GM18499 (cell line): ENCODE measurements around the gene SLC24A5.

ENCODE experiments used
- ATAC-seq: cut with Tn5 transposase; IDR thresholded peaks from one replicate; pipeline ENCODE4 v1.9.1; 2021; ENCODE audit warnings: moderate number of reproducible peaks; ENCODE audit not compliant: insufficient read depth, unreplicated experiment

The SLC24A5 gene

DNA sequence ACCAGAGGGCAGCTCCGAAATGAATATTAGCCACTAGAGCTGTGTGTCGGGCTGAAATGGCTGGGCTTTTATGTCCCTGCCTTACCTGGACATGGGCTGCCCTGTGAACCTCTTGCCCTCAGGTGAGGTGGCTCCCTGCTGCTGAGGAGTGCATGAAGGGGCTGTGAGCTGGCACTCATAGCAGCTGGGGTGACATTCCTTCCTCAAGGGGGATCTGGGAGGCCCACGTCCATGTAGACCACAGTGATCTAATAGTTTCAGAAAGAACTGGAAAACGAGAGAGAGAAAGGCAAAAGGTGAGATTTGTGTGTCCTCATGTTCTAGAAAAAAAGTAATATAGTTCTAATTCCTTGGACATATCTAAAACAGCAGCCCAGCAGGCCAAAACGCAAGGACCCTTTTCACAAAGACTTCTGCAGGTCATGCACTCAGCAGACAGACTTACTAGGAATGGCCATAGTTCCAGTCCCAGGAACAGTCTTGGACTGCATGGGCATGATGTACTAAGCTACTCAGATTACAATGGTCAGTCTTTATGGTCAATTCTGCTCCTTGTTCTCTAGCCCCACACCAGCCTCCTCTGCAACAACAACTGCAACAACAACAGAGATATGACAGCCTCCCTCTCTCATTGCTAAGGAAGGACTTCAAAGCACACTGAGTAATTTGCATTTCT lies 10.8 kb upstream of the SLC24A5 start:
- ATAC-seq: no peak

DNA sequence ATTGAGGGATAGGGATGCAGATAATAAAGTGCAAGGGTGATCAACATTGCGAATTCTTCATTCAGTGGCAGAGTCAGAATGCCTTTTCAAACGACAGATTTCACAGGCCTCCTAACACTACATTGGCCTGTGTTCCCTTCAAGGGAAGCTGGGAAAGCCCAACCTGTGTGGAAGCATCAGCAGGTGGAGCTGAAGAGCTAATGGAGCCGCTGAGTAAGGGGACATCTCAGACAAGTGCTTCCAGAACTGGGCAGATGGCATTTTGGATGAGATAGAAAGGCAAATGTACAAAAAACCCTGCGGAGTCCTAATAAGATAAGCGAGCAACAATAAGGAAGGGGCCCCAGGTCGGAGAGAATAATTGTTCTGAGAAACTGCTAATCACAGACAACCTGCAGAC lies 8.5 kb upstream of the SLC24A5 start:
- ATAC-seq: no peak

DNA sequence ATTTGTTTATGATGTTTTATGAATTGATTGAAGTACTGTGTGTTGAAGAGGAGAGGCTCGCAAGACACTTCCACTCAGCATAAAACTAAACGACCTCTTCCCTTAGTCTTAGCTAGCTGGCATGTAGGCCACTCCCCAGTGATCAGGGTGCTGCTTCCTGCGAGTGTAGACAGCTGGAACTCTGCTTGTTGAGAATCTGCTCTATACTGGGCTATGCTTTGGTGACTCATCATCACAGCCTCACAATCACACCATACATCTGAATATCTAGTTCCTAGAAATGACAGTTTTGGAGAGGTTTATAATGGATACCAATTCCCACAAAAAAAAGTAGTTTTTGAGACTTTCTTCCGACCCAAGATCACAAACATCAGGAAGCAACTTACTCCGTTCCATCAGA lies 1.5 kb upstream of the SLC24A5 start:
- ATAC-seq: no peak

DNA sequence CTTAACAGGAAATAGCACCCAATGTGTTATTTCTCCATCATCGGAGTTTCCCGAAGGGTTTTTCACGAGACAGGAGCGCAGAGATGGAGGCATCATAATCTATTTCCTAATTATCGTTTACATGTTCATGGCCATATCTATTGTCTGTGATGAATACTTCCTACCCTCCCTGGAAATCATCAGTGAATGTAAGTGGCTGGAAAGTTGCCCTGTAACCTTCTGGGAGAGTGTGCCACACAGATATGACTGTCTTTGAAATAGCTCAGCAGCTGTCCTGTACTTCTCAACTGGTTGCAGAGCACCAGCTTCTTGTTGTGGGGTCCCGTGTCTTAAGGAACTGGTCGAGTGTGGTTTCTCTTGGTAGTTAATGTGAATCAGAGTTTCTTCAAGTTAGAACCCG lies 1.1 kb downstream of the SLC24A5 start:
- no peak for ATAC-seq

DNA sequence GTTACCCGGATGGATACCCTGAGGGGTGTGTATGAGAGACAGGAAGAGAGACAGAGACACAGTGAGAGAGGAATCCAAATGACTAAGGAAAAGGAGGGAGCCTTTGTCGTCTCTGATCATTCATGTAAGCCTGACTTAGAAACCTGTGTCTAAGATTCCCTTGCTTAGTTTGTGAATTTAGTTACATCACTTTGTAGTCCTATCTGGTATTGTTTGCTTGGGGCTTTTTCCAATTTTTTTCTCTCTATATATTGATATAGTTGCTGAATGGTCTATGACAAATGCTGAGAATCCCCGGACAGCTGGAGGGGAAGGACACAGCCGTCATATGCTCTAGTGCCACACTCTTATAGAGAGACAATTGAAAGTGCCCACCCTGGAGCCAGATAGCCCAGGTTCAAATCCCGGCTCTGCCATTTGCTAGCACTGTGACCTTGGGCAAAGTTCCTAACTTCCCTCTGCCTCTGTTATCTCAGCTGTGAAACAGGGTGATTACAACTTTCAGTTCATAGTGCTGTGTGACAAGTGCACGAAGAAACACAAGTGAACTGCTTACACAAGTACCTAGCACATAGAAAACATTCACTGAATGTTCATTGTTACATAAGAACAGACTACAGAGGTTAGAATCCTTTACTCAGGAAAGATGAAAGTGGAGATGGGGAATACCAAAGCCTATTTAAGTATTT lies 6.0 kb downstream of the SLC24A5 start:
- ATAC-seq: no peak

DNA sequence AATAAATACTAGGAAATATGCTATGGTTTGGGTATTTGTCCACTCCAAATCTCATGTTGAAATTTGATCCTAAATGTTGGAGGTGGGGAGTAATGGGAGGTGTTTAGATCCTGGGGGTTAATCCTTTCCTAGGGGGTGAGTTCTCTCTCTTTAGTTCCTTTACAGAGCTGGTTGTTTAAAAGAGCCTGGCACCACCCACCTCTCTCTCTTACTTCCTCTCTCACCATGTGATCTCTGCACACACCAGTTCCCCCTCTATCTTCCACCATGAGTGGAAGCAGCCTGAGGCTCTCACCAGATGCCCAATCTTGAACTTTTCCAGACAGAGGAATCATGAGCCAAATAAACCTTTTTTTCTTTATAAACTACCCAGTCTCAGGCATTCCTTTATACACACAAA lies 10.5 kb downstream of the SLC24A5 start:
- no peak for ATAC-seq

DNA sequence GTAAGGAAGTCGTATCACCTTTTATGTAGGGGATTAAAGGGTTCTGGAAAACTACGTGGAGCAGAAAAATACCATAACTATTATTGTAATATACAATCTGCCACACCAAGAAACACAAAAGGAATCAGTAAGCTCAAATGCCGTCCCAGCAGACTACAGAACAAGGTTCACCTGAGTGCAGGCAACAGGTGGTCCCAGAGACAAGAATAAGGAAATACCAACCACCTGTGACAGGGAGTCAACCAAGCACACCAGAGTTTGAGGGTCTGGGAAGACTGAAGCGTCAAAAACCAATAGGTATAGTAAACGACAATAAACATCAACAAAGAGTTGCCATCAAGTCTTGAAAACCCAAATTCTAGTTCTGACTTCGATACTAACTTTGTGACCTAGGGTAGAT lies 12.1 kb downstream of the SLC24A5 start:
- ATAC-seq: no peak

DNA sequence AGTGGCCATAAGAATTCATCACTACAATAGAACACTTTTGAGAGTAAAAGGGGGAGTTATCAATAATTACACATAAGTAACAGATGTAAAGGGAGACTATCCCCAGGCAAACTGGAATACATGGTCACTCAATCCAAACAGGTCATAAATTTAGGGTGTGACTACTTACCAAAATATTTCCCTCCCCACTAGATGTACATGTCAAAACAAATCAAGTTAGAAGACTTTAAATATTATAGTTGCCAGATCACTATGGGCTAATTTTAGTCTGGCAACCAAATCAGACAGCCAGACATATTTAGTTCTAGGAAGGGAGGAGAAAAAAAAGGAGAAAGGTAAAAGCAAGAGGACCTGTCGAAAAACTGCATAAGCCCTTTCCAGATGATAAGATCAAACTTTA lies 23.1 kb downstream of the SLC24A5 start:
- ATAC-seq: no peak

DNA sequence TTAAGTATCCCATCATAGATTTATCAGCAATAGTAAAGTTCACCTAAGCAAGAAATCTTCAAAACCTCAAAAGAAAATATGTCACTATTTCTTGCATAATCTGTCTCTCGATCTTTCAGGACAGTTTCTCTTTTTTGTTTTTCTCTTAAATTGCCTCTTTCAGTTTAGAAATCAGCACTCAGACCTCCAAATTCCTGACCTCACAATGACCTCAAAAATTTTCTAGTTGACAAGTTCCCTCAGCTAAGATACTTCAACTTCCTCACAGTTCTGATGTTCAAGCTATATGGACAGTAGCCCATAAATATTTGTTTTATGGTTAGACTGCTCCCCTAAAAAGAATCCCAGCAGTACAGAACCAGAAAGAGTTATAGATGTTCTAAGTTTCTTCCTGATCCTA lies 24.1 kb downstream of the SLC24A5 start:
- ATAC-seq: peak; percentile 72

DNA sequence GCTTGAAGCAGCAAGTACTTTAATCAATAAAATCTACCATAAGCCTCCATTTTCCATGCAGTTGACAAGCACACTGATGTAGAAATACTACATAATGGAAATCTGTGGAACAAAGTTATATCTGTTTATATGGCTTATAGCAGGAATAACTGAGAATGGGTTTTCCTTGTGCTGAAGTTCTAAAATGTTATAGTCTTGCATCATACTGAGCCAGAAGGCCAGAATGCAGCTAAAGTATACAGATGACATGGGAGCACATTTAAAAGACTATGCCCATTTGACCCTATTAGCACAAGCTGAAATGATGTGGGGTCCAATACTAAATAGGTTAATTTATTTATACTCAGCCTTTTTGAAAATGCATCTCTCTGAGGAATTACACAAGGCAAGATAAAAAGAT lies 25.1 kb downstream of the SLC24A5 start:
- ATAC-seq: no peak

DNA sequence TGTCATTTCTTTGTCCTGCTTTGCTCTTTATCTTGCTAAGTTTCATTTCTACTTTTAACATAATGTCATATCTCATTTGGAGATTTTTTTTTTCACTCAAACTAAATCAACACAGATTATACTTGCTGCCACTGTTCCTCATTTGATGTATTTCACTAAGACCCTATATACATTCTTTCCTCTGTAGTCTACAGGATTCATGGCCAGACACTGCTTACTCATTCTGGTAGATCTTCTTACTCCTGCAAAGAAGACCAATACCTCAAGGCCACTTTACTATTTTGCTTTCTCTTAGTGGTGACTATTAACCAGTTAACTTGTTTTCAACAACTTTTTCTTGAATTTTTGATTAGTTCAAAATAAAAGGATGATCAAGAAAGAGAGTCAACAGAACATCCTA lies 26.6 kb downstream of the SLC24A5 start:
- ATAC-seq: no peak

DNA sequence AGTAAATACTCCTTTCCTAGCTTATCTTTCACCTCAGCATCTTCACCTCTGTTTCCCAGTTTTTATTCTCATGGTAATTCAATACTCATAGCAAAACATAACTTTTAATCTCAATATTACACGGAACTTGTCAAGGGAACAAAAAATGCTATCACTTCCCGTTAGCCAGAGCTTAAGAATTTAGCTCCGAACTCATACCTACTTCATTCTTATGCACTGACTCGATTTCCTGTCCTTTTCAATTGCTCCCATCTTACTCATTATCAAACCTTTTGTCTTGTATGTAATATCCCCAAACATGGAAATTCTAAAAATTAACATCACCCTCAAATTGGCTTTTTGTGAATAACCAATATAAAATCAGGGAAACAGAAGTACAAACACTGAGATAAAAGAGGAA lies 29.1 kb downstream of the SLC24A5 start:
- ATAC-seq: no peak

DNA sequence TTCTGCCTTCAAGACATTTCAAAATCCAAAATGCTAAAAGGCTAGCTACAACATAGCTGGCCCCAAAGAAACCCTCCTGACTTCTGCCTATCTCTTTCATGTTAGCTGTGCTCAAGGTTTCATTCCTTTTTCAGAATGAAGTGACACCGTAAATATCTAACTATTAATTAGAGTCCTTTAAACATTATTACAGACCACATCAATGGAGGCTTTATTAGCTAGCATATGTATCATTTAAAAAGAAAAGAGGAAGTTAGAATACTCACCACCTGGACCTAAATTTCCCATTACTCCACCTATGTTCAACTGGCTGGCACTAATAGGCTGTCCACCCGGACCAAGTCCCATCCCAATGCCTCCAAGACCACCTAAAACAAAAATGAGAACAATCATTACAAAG lies 32.7 kb downstream of the SLC24A5 start:
- no peak for ATAC-seq

DNA sequence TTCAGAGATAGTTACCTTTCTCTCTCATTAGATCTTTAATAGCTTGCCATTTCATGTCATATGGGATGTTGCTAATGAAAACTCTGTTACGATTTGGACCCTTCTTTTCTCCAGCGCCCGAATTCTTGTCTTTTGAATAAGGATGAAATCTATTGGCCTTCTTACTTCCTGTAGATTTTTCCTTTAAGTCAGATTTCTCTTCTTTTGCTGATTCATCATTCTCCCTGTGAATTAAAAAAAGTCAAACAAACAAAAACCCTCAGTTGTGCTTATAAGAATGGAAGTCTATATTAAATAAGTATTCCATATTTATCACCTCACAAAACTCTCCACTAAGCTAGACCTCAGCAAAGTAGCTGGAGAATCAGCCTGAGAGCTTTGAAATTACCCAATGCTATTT lies 47.8 kb downstream of the SLC24A5 start:
- ATAC-seq: no peak

DNA sequence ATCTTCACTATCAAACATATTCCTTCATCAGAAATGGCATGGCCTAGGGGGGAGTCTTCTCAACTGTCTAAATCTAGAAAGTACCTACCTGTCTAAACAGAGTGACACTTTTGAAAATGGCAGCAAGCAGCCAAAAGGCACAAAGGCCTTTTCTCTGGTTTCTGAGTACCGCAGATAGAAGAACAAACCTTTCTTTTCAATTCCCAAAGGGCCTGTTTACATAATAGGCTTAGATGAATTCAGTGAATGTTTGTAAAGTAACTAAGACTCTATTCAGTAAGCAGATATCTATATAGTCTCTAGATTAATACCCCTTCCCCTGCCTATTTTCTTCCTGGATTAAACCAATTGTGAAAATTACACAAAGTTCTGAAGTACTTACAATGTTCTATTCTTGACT lies 50.2 kb downstream of the SLC24A5 start:
- no peak for ATAC-seq

DNA sequence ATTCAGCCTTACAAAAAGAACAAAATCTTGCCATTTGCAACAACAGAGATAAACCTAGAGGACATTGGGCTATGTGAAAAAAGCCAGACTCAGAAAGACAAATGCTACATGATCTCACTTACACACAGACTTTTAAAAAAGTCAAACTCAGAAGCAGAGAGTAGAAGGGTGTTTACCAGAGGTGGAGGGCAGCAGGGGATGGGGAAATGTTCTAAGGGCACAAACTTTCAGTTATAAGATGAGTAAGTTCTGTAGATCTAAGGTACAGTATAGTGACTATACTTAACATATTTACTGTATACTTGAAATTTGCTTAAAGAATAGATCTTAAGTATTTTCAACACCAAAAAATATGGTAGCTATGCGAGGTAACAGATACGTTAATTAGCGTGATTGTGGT lies 54.3 kb downstream of the SLC24A5 start:
- no peak for ATAC-seq

DNA sequence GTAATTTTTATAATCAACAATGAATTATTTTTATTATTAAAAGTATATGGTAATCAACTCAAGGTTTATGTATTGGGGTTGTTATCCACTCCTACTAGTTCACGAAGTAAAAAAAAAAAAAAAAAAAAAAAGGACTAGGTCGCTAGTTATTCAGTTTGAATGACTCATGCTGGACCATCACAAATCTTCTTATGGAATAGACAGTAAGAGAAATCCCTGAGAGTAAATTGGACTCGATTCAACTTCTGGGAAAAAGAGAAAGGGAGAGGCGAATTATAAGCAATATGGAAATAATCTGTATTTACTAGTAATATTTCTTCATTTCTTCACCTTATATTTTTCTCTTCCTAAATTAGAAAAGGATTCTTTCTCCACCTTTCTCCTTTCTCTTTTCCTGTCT lies 55.3 kb downstream of the SLC24A5 start:
- ATAC-seq: no peak

DNA sequence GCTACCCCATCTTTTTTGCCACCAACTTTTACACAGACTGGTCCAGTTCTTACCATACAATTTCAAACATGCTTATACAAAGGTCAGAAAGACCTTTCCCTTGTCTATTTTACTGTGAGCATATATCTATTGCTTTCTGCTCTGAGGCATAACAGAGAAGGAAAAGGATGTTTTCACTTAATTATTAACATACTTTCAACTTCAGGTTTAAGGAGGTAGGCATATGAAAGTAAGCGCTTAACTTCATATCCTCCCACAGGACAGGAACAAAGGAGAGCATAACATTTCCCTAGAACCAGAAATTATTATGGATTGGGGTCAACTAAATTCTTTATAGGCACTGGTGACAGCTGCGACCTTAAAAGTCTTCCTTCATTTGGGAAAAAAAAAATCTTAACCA lies 56.2 kb downstream of the SLC24A5 start:
- ATAC-seq: no peak

DNA sequence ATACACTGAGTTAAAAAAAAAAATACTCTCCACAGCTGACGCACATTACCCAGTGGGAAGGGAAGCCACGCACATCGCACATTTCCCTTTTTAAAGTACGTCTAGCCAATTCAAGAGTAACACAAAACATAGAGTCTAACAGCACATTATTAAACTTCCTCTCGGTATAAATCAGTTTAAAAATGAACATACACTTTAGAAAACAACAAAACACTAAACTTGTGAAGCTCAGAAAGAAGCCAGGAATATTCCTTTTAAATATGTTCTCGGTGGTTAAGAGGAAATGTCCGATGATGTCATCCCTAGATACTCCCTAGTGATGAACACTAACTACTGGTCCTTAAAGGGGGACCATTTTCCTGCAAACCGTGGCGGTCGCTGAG lies 56.6 kb downstream of the SLC24A5 start:
- ATAC-seq: peak; percentile 48

DNA sequence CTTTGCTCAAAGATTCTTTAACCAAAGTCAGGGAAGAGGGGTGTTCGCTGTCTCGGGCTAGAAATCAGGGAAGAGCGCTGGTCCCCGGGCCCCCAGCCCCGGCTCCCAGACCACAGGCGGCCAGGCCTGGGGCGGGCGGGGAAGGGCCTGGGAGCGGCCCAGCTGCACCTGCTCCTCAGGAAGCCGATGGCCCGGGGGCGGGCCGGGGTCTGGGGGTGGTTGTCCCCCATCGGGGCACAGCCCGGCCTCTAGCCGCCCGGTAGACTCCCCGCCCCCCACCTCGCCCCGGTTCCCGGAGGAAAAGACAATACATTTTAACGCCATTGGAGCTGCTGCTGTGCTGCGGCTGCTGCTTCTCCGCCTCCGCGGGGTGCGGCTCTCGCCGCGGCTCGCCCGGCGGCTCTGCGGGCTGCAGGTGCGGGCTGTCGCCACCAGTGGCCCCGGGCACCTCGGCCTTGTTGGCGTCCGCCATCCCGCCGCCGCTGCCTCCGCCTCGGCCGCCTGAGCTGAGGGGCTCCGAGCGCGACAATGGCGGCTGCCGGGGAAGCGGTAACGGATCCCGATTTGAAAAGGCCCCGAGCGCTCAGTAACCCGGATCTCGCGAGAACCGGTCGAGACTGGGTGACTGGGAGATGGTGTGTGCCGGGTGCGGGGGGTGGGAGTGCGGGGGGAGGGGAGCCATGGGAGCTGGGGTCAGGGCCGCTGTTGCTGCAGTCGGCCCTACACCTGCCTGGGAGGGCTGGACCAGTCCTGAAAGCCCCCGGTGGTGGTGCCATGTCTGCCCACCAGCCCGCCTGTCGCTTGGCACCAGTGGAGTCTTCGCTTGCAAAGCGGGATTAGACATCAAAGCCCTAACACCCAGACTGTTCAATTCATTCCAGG lies 57.2 kb downstream of the SLC24A5 start, which contains the start of gene MYEF2:
TSS of gene MYEF2 (minus strand) at position 530 of the 882 bp plus-strand sequence. CDS start at position 472, 58 bp downstream.
- ATAC-seq: peak; percentile 39

DNA sequence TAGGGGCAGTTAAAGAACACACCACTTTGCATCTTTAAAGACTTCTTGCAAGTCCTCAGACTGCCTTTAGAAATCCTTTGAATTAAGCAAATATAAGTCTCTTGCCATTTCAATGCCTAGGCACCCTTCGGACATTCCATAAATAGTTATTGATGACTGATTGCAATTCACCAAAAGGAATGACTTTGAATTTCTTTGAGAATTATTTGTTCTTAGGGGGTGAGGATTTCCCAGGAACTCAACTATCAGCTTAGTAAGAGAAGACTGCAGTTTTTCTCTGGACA lies 57.8 kb downstream of the SLC24A5 start:
- no peak for ATAC-seq
